Measurements from ENCODE around the gene ARMC8.

The ARMC8 gene

DNA sequence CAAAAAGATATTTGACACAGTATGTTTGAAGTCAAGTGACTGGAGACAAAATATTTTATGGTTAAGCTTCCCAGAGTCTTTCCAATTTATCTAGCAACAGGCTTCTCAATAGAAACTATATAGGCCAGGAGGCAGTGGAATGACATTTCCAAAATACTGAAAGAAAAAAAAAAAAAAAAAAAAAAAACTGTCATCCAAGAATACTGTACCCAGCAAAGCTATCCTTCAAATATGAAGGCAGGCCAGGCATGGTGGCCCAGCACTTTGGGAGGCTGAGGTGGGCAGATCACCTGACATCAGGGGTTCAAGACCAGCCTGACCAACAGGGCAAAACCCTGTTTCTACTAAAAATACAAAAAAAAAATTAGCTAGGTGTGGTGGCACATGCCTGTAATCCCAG, 121.7 kb downstream of the ARMC8 start:
- DNase-seq (ENCODE audit: low read depth) = no peak
- H3K4me3 ChIP-seq (ENCODE audit: low read depth, low read length) = no peak overlapping the region
- TF ChIP-seq, protein P1, sequence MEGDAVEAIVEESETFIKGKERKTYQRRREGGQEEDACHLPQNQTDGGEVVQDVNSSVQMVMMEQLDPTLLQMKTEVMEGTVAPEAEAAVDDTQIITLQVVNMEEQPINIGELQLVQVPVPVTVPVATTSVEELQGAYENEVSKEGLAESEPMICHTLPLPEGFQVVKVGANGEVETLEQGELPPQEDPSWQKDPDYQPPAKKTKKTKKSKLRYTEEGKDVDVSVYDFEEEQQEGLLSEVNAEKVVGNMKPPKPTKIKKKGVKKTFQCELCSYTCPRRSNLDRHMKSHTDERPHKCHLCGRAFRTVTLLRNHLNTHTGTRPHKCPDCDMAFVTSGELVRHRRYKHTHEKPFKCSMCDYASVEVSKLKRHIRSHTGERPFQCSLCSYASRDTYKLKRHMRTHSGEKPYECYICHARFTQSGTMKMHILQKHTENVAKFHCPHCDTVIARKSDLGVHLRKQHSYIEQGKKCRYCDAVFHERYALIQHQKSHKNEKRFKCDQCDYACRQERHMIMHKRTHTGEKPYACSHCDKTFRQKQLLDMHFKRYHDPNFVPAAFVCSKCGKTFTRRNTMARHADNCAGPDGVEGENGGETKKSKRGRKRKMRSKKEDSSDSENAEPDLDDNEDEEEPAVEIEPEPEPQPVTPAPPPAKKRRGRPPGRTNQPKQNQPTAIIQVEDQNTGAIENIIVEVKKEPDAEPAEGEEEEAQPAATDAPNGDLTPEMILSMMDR (IDR thresholded peaks at IDR 0.05; ENCODE audit: insufficient read depth, low read depth, low read length, missing control alignments) = no peak

- TF ChIP-seq, protein P1 (IDR thresholded peaks at IDR 0.05; ENCODE audit: insufficient read depth, low read depth, low read length, missing control alignments) = no peak
- no peak for DNase-seq (ENCODE audit: low read depth)
Measured at GRCh38 chr3:138310494-138310893, 123.4 kb downstream of the ARMC8 start.

DNA sequence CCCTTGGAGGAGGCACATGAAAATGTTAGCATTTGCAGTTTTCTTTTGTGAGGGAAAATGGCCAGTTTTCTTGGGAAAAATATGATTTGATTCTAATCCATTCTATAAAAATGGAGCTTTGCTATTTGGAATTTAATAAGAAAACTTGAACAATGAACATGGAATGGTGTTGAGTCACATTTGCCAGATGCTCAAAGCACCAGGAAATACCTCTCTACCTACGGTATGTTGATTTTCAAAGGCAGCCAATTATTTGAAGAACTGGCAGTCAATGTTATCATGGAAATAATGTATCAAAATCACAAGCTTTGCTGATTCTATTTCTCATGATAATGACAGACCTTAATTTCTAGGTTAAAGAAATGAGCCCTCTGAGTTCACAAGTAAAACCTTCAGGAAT, 127.7 kb downstream of the ARMC8 start:
- no peak for DNase-seq (ENCODE audit: low read depth)
- TF ChIP-seq, protein P1 (IDR thresholded peaks at IDR 0.05; ENCODE audit: insufficient read depth, low read depth, low read length, missing control alignments) = no peak
- no peak overlapping the region for H3K4me3 ChIP-seq (ENCODE audit: low read depth, low read length)

More at GRCh38 chr3:138310494-138310893, 123.4 kb downstream of the ARMC8 start:
- no peak overlapping the region for H3K4me3 ChIP-seq (ENCODE audit: low read depth, low read length)

GRCh38 chr3:138317687-138318086, 130.6 kb downstream of the ARMC8 start:
- no peak for DNase-seq (ENCODE audit: low read depth)
- TF ChIP-seq, protein P1 (IDR thresholded peaks at IDR 0.05; ENCODE audit: insufficient read depth, low read depth, low read length, missing control alignments) = no peak
- no peak overlapping the region for H3K4me3 ChIP-seq (ENCODE audit: low read depth, low read length)

- TF ChIP-seq, protein P1 (IDR thresholded peaks at IDR 0.05; ENCODE audit: insufficient read depth, low read depth, low read length, missing control alignments) = no peak
- no peak overlapping the region for H3K4me3 ChIP-seq (ENCODE audit: low read depth, low read length)
- DNase-seq (ENCODE audit: low read depth) = no peak
Measured at GRCh38 chr3:138323971-138324370, 136.9 kb downstream of the ARMC8 start.

DNA sequence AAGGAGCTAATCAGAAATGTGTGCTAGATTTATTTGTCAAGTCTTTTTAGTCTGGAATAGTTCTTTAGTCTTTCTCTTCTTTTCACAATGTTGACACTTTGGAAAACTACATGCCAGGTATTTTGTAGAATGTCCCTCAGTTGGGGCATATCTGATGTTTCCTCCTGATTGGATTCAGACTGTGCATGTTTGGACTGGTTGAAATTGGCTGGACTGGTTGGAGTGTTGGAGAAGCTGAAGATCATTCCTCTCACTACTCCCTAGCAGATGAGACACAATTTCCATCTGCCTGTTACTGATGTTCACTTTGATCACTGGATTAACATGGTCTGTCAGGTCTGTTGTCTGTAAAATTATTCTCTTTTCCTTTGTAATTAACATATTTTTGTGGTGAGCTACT, 138.9 kb downstream of the ARMC8 start:
- DNase-seq (ENCODE audit: low read depth) = no peak
- TF ChIP-seq, protein P1 (IDR thresholded peaks at IDR 0.05; ENCODE audit: insufficient read depth, low read depth, low read length, missing control alignments) = no peak
- no peak overlapping the region for H3K4me3 ChIP-seq (ENCODE audit: low read depth, low read length)

DNA sequence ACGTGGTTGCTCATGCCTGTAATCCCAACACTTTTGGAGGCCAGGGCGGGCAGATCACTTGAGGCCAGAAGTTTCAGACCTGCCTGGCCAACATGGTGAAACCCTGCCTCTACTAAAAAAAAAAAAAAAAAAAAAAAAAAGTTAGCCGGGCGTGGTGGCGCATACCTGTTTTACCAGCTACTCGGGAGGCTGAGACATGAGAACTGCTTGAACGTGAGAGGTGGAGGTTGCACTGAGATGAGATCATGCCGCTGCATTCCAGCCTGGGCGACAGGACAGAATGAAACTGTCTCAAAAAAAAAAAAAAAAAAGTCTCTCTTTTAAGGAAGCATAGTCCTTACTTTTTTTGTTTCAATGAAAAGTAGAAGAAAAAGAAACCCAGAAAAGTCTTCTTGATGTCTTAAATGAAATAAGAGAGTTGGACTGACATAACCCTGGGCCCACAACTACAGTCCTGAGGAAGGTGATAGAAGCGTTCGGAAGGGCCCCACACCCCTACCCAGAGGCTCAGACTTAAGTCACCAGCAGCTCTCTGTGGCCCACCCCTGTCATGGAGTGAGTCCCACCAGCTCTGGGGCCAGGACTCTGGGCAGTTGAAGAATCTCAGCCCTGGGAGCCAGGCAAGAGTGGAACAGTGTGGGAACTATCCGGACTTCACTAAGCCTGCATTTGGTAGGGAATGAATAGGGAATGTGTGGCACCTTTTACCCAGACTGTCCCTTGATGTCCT, 139.9 kb downstream of the ARMC8 start:
- TF ChIP-seq, protein P1 (IDR thresholded peaks at IDR 0.05; ENCODE audit: insufficient read depth, low read depth, low read length, missing control alignments) = no peak
- H3K4me3 ChIP-seq (ENCODE audit: low read depth, low read length) = no peak overlapping the region
- DNase-seq (ENCODE audit: low read depth) = no peak
